Activated CD4-positive, alpha-beta T cell treated with anti-CD3 and anti-CD28 coated beads, Interleukin-2, Interleukin-4, amounts not matched to agents 100 ng/mL and 50 ng/mL, durations not matched to agents 16 hours and 8 hours (primary cell): ENCODE data around the gene HSBP1L1.
A peak's percentile ranks its signal among the peaks of the same experiment; 100 is the strongest.
"Not testable (repeated sequence)": the region's sequence is repeated elsewhere in the genome, so short reads cannot be mapped to it uniquely, and the experiment has no call there.

Experiments
- DNase-seq: peaks from one replicate; pipeline ENCODE4 v3.0.0-alpha.2; 2020; ENCODE audit warnings: low spot score

HSBP1L1 gene

GRCh38 chr18:79987566-79987965, 23.1 kb downstream of the HSBP1L1 start:
- no peak for DNase-seq

- DNase-seq: peak; percentile 44
These were observed 23.6 kb downstream of the HSBP1L1 start for GRCh38 chr18:79988071-79988450.

GRCh38 chr18:79988451-79989194, 24.2 kb downstream of the HSBP1L1 start, which contains the start of gene TXNL4A:
Gene TXNL4A (minus strand): TSS chr18:79988563. CDS start chr18:79988392, 171 bp downstream.
- DNase-seq: peak; percentile 88

DNA sequence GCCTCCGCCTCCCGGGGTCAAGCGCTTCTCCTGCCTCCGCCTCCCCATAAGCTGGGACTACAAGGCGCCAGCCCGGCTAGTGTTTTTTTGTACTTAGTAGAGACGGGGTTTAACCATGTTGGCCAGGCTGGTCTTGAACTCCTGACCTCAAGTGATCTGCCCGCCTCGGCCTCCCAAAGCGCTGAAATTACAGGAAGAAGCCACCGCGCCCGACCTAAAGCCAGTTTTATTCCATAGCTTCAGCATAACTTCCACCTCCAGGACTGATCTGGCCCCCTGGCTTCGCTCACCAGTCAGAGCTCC, 24.7 kb downstream of the HSBP1L1 start:
- no peak for DNase-seq

- no peak for DNase-seq
These were observed 27.1 kb downstream of the HSBP1L1 start for GRCh38 chr18:79991494-79991893.

GRCh38 chr18:79999701-80000100, 35.3 kb downstream of the HSBP1L1 start:
- not testable (repeated sequence) for DNase-seq

DNA sequence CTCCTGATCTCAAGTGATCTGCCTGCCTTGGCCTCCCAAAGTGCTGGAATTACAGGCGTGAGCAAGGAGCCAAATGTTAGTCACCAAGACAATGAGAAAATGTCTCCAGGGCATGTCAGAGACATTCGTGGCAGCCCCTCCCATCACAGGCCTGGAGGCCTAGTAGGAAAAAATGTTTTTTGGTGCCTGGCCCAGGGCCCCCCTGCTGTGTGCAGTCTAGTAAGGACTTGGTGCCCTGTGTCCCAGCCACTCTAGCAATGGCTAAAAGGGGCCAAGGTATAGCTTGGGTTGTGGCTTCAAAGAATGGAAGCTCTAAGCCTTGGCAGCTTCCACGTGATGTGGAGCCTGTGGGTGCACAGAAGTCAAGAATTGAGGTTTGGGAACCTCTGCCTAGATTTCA, 36.4 kb downstream of the HSBP1L1 start:
- DNase-seq: no peak

DNA sequence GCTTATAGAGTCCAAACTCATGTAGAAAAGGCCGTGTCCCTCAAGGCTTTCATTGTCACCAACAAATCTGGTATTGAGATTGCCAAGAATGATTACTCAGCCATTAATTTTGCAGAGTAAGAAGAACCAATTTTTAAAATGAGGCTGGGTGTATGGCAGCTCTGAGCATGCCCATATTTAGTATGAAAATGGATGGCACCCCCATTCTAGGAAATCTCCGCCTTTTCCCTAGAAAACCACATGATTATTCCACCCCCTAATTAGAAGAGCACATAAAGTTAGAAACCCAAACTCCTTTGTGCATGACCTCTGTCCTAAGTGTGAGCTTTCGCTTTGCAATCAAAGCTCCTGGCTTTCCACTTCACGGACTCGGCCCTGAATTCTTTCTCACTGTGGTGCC, 38.0 kb downstream of the HSBP1L1 start:
- no peak for DNase-seq

GRCh38 chr18:80004600-80005342, 40.3 kb downstream of the HSBP1L1 start:
- no peak for DNase-seq

GRCh38 chr18:80006724-80007123, 42.3 kb downstream of the HSBP1L1 start:
- no peak for DNase-seq

DNA sequence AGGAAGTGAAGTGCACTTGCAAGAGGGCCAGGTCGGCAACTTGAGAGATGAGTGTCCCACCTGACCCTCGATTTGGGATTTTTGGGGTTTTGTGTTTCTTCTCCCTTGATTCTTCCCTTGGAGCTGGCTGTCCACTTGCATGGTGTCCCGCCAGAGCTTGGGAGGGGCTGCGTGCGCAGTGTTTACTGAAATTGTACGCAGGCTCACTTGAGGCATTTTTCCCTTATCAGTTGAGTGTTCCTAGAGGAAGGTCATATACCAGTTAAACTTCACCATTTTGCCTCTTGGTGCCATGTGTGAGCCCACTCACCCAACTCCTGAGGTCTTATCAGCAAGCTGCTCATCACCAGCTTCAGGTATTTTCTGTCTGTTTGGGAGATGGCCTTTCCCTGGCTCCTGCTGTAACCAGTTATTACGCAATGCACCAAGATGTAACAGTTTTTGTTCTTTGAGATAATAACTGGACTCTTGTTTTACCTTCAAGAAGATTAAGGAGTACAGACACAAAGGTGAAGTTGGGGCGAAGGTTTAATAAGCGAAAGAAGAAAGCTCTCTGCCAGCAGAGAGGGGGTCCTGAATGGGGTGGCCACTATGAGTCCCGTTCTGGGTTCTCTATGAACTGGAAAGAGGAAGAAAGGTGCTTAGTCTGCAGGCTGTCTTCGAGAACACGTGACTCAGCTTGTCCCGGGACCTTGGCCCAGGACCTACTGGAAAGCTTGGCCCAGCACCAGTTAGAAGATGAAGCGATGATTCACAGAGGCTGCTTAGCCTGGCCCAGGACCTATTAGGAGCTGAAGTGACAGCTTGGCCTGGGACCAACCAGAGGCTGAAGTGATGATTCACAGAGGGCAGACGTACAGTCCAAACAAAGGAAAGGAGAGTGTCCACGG, 45.5 kb downstream of the HSBP1L1 start:
- DNase-seq: no peak

DNA sequence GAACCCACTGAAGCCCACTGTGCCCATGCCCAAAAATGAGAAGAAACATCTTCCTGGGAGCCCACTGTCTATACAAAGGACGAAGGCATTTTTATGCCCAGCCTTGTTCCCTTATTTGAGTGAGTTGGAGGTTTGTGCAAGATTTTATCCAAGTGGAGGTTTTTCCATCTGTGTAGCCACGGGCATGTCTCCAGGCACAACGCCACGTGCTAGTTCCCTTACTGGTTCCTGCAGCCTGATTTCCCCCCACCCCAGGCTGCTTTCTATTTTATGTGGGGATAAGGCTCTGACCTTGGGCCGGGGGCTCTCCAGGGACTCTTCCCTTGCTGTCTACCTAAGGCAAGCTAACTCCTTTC, 46.1 kb downstream of the HSBP1L1 start:
- no peak for DNase-seq

- DNase-seq: not testable (repeated sequence)
These were observed 47.2 kb downstream of the HSBP1L1 start for GRCh38 chr18:80011496-80012137.

- no peak for DNase-seq
These were observed 48.3 kb downstream of the HSBP1L1 start for GRCh38 chr18:80012714-80013113.
